Measurements from ENCODE around the gene SATB2.

DNA sequence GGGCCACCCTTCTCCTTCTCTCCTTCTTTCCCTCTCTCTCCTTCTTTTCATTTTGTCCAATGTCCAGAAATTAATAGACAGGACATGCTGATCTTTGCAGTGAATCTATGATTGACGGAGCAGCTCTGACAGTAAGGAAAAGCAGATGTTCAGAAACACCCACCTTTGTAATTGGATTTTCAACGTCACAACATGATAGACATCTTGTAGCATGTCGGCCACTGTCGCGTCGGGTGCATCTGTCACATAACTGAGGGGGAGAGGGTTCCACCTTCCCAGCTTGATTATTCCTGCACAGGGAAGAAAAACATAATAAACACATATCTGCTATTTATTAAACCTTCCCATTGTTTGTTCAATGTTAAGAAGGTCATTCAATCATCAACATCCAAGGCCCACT is 76.2 kb downstream of the SATB2 start:
- TF ChIP-seq, protein P1, sequence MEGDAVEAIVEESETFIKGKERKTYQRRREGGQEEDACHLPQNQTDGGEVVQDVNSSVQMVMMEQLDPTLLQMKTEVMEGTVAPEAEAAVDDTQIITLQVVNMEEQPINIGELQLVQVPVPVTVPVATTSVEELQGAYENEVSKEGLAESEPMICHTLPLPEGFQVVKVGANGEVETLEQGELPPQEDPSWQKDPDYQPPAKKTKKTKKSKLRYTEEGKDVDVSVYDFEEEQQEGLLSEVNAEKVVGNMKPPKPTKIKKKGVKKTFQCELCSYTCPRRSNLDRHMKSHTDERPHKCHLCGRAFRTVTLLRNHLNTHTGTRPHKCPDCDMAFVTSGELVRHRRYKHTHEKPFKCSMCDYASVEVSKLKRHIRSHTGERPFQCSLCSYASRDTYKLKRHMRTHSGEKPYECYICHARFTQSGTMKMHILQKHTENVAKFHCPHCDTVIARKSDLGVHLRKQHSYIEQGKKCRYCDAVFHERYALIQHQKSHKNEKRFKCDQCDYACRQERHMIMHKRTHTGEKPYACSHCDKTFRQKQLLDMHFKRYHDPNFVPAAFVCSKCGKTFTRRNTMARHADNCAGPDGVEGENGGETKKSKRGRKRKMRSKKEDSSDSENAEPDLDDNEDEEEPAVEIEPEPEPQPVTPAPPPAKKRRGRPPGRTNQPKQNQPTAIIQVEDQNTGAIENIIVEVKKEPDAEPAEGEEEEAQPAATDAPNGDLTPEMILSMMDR (IDR thresholded peaks at IDR 0.05): no peak
- TF ChIP-seq POLR2A (IDR thresholded peaks at IDR 0.05): no peak

Measured in lower leg skin (tissue), 3 donors.